WTC11 (cell line): Measurements from ENCODE around the gene SART1. TPM values are rescaled to one million over a fixed set of nuclear protein-coding genes. Genes with fewer than 3 reads are reported as not detected.

ENCODE experiments used
- ATAC-seq: fragments of 200-7000 bp; cut with Tn5 transposase; 2 replicates; pipeline ENCODE4 v1.10.0; 2021; ENCODE audit warnings: mild to moderate bottlenecking, moderate library complexity
- CTCF ChIA-PET: fragments of 300-600 bp; sonication (Branson Sonifier 250); formaldehyde crosslinking; loops from one replicate; lab custom pipeline; 2021; ENCODE audit warnings: antibody characterized with exemption; lab: Charles Lee
- POLR2A ChIA-PET: fragments of 350-600 bp; sonication (Branson Sonifier 250); formaldehyde crosslinking; loops from one replicate; lab custom pipeline; 2021; ENCODE audit warnings: antibody characterized with exemption; lab: Charles Lee
- DNase-seq: peaks from one replicate; pipeline ENCODE4 v3.0.0; 2021; ENCODE audit warnings: low spot score
- H3K27ac Mint-ChIP-seq: 2 replicates; pipeline ENCODE4 v1.8.0; 2021; ENCODE audit warnings: mixed read lengths
- H3K27me3 Mint-ChIP-seq: 2 replicates; pipeline ENCODE4 v1.8.0; 2021; ENCODE audit warnings: low read depth, mild to moderate bottlenecking, moderate library complexity, mixed read lengths
- H3K36me3 Mint-ChIP-seq: 2 replicates; pipeline ENCODE4 v1.8.0; 2021; ENCODE audit warnings: mixed read lengths
- H3K4me1 Mint-ChIP-seq: 2 replicates; pipeline ENCODE4 v1.8.0; 2022; ENCODE audit warnings: mixed read lengths
- H3K4me3 Mint-ChIP-seq: 2 replicates; pipeline ENCODE4 v1.8.0; 2021; ENCODE audit warnings: mild to moderate bottlenecking, moderate library complexity, mixed read lengths
- H3K9me3 Mint-ChIP-seq: 2 replicates; pipeline ENCODE4 v1.8.0; 2021; ENCODE audit warnings: mixed read lengths
- ATF1 ChIP-seq: sonication (generic); formaldehyde crosslinking; IDR thresholded peaks from 2 replicates; pipeline ENCODE4 v1.8.1; 2023; ENCODE audit warnings: mild to moderate bottlenecking, moderate library complexity, missing genetic modification reagents
- ATF2 ChIP-seq: sonication (generic); formaldehyde crosslinking; IDR thresholded peaks from 2 replicates; pipeline ENCODE4 v1.8.1; 2022; ENCODE audit warnings: low read depth, missing genetic modification reagents, borderline replicate concordance
- CBFB ChIP-seq: sonication (generic); formaldehyde crosslinking; IDR thresholded peaks from 2 replicates; pipeline ENCODE4 v1.8.1; 2022; ENCODE audit warnings: mild to moderate bottlenecking, low read depth, missing genetic modification reagents
- CREM ChIP-seq: sonication (generic); formaldehyde crosslinking; IDR thresholded peaks from 2 replicates; pipeline ENCODE4 v1.8.1; 2022; ENCODE audit warnings: mild to moderate bottlenecking, missing genetic modification reagents, moderate library complexity
- ELF4 ChIP-seq: sonication (generic); formaldehyde crosslinking; IDR thresholded peaks from 2 replicates; pipeline ENCODE4 v1.8.1; 2022; ENCODE audit warnings: low read depth, mild to moderate bottlenecking, moderate library complexity, missing genetic modification reagents
- ESRRA ChIP-seq: sonication (generic); formaldehyde crosslinking; IDR thresholded peaks from 2 replicates; pipeline ENCODE4 v1.8.1; 2022; ENCODE audit warnings: mild to moderate bottlenecking, missing genetic modification reagents, borderline replicate concordance
- ETV6 ChIP-seq: sonication (generic); formaldehyde crosslinking; IDR thresholded peaks from 2 replicates; pipeline ENCODE4 v1.8.1; 2022; ENCODE audit warnings: mild to moderate bottlenecking, missing genetic modification reagents
- FOXJ3 ChIP-seq: sonication (generic); formaldehyde crosslinking; IDR thresholded peaks from 2 replicates; pipeline ENCODE4 v1.9.0; 2021; ENCODE audit warnings: missing genetic modification reagents, mild to moderate bottlenecking, borderline replicate concordance
- FOXK1 ChIP-seq: sonication (generic); formaldehyde crosslinking; IDR thresholded peaks from 2 replicates; pipeline ENCODE4 v1.8.0; 2022; ENCODE audit warnings: mild to moderate bottlenecking, moderate library complexity, missing genetic modification reagents
- FOXP1 ChIP-seq: sonication (generic); formaldehyde crosslinking; IDR thresholded peaks from 2 replicates; pipeline ENCODE4 v1.8.0; 2022; ENCODE audit warnings: missing genetic modification reagents, mild to moderate bottlenecking, moderate library complexity, borderline replicate concordance
- JAZF1 ChIP-seq: fragments of 250-450 bp; sonication (Bioruptor Pico); IDR thresholded peaks from 2 replicates; pipeline ENCODE4 v1.9.0; 2021; ENCODE audit warnings: moderate library complexity, mild to moderate bottlenecking, inconsistent platforms
- MAX ChIP-seq: sonication (generic); formaldehyde crosslinking; IDR thresholded peaks from 2 replicates; pipeline ENCODE4 v1.8.0; 2022; ENCODE audit warnings: mild to moderate bottlenecking, missing genetic modification reagents
- MYBL2 ChIP-seq: sonication (generic); formaldehyde crosslinking; IDR thresholded peaks from 2 replicates; pipeline ENCODE4 v1.8.1; 2023; ENCODE audit warnings: mild to moderate bottlenecking, moderate library complexity, missing genetic modification reagents
- NR1H2 ChIP-seq: sonication (generic); formaldehyde crosslinking; IDR thresholded peaks from 2 replicates; pipeline ENCODE4 v1.9.0; 2021; ENCODE audit warnings: mild to moderate bottlenecking, moderate library complexity, missing genetic modification reagents
- NR2C2 ChIP-seq: sonication (generic); formaldehyde crosslinking; IDR thresholded peaks from 2 replicates; pipeline ENCODE4 v1.8.0; 2022; ENCODE audit warnings: mild to moderate bottlenecking, missing genetic modification reagents
- NR3C1 ChIP-seq: sonication (generic); formaldehyde crosslinking; conservative IDR thresholded peaks from 2 replicates; pipeline ENCODE4 v1.8.1; 2023; ENCODE audit warnings: low read depth, mild to moderate bottlenecking, missing genetic modification reagents
- SMAD3 ChIP-seq: sonication (generic); formaldehyde crosslinking; IDR thresholded peaks from 2 replicates; pipeline ENCODE4 v1.8.0; 2022; ENCODE audit warnings: missing genetic modification reagents, mild to moderate bottlenecking, borderline replicate concordance
- TEAD1 ChIP-seq: sonication (generic); formaldehyde crosslinking; IDR thresholded peaks from 2 replicates; pipeline ENCODE4 v1.8.0; 2022; ENCODE audit warnings: mild to moderate bottlenecking, missing genetic modification reagents
- ZNF425 ChIP-seq: fragments of 250-450 bp; sonication (Bioruptor Pico); conservative IDR thresholded peaks from 2 replicates; pipeline ENCODE4 v1.9.0; 2021; ENCODE audit warnings: mild to moderate bottlenecking
- total RNA-seq: library from RNA; stranded (reverse); gene quantifications from 3 replicates; pipeline ENCODE4 v1.2.3, GENCODE V29; 2021
- TF ChIP-seq, protein P1 (sequence below): sonication (generic); formaldehyde crosslinking; IDR thresholded peaks from 2 replicates; pipeline ENCODE4 v1.8.1; 2023; ENCODE audit warnings: mild to moderate bottlenecking, missing genetic modification reagents
- TF ChIP-seq, protein P2 (sequence below): fragments of 250-450 bp; sonication (Bioruptor Pico); IDR thresholded peaks from 2 replicates; pipeline ENCODE4 v1.8.0; 2021; ENCODE audit warnings: mild to moderate bottlenecking
- TF ChIP-seq, protein P3 (sequence below): sonication (generic); formaldehyde crosslinking; IDR thresholded peaks from 2 replicates; pipeline ENCODE4 v1.8.1; 2023; ENCODE audit warnings: mild to moderate bottlenecking, missing genetic modification reagents, borderline replicate concordance

SART1 gene
- total RNA-seq, 1 experiment from 2014 or later, result 57.0 TPM

DNA sequence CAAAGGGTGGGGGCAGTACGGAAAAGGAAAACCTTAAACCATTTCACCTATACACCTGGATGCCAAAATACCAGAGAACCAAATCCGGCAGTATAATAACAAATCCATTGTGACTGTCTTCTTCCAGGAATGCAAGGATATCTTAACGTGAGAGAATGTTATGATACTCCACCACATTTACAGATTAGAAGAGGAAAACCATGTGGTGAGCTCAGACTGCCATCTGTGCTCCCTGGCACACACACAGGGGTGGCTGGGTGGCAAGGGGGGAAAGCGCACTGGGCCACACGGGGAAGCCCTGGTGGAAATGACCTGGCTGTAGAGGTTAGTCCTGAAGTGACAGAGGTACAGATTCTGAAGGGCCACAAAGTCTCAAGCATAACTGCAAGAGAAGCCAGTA, 30.5 kb downstream of the SART1 start (continued):
- TF ChIP-seq, protein P1, sequence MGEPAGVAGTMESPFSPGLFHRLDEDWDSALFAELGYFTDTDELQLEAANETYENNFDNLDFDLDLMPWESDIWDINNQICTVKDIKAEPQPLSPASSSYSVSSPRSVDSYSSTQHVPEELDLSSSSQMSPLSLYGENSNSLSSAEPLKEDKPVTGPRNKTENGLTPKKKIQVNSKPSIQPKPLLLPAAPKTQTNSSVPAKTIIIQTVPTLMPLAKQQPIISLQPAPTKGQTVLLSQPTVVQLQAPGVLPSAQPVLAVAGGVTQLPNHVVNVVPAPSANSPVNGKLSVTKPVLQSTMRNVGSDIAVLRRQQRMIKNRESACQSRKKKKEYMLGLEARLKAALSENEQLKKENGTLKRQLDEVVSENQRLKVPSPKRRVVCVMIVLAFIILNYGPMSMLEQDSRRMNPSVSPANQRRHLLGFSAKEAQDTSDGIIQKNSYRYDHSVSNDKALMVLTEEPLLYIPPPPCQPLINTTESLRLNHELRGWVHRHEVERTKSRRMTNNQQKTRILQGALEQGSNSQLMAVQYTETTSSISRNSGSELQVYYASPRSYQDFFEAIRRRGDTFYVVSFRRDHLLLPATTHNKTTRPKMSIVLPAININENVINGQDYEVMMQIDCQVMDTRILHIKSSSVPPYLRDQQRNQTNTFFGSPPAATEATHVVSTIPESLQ (CRISPR knock-in tag), result no peak
- TF ChIP-seq NR2C2 (CRISPR knock-in tag) (no peak), MAX (no peak), SMAD3 (CRISPR knock-in tag) (no peak)
- TF ChIP-seq, all 79 proteins: peak for 0

GRCh38 chr11:65997286-65997685, 35.8 kb downstream of the SART1 start:
- Mint-ChIP-seq H3K4me3 (no peak overlapping the region), H3K4me1 (peaks cover 4% of the 10 kb centered on the region), H3K27ac (no peak overlapping the region), H3K36me3 (peaks cover 42% of the 10 kb centered on the region), H3K9me3 (no peaks in the 10 kb centered on the region), H3K27me3 (no peaks in the 10 kb centered on the region)
- ChIA-PET CTCF (no interaction called here), POLR2A (no interaction called here)
- TF ChIP-seq, protein P2, sequence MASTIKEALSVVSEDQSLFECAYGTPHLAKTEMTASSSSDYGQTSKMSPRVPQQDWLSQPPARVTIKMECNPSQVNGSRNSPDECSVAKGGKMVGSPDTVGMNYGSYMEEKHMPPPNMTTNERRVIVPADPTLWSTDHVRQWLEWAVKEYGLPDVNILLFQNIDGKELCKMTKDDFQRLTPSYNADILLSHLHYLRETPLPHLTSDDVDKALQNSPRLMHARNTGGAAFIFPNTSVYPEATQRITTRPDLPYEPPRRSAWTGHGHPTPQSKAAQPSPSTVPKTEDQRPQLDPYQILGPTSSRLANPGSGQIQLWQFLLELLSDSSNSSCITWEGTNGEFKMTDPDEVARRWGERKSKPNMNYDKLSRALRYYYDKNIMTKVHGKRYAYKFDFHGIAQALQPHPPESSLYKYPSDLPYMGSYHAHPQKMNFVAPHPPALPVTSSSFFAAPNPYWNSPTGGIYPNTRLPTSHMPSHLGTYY, result no peak
- TF ChIP-seq FOXJ3 (CRISPR knock-in tag) (no peak), ESRRA (CRISPR knock-in tag) (no peak), CREM (CRISPR knock-in tag) (no peak), ZNF425 (CRISPR knock-in tag) (no peak), NR3C1 (CRISPR knock-in tag) (no peak), ATF1 (CRISPR knock-in tag) (no peak)
- ATAC-seq, result no peak
- DNase-seq, result no peak

DNA sequence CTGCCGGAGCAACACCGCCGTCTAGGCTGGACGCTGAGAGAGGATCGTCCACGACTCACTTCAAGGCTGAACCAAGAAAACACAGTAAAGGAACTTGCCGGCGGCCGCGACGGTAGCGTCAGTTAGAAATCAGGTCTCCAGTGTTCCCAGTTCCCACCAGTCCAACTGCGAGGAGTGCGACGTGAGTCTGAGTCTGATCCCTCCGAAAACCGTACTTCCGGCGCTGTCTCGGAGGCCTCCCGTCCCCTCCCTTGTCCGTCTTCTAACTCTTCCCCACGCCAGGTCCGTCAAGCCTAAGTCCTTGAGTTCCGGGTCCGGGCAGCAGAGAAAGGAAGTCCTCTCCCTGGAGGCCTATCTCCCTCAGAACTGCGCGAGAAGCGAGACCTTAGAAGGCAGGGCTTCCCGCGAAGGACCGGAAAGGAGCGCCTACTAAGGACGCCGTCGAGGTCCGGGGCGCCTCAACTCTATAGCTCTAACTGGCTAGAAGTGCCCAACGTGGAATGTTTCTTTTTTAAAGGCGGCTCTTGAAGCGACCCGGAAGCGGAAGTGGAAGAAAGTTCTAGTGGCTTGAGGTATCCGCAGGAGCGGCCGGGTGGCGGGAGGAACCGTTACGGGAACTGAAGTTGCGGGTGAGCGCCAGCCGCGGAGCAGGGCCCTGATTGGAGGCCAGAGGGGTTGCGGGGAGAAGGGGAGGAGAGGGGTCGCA, 40.6 kb downstream of the SART1 start, which contains the start of the genes BANF1 and EIF1AD:
Gene BANF1, plus strand, starts transcription at position 562 of the 706 bp plus-strand sequence. CDS start 748 bp downstream, outside the sequence.
Gene EIF1AD, minus strand, starts transcription at position 216 of the 706 bp plus-strand sequence. CDS start 1,768 bp downstream, outside the sequence.
- DNase-seq, result peak; percentile 92
- Mint-ChIP-seq H3K4me1 (peaks cover 17% of the 10 kb centered on the region), H3K27me3 (no peaks in the 10 kb centered on the region), H3K4me3 (peak within 1 kb of the TSS; percentile 96), H3K36me3 (peaks cover 52% of the 10 kb centered on the region), H3K27ac (peak within 1 kb of the TSS; percentile 99), H3K9me3 (no peaks in the 10 kb centered on the region)
- peak; percentile 93 for ATAC-seq
- ChIA-PET CTCF (interaction anchor here (0.7 to 1.5 kb wide), 12 partner anchors 9 to 281 kb away, joined by 3 to 10 read pairs (median 4); partner anchors contain the start of genes CFL1, CST6 and FIBP), POLR2A (interaction anchor here (0.6 to 1.0 kb wide), 2 partner anchors 36 to 90 kb away, joined by 3 to 4 read pairs; no protein-coding TSS in a partner anchor)
- TF ChIP-seq FOXK1 (CRISPR knock-in tag), result peak; percentile 97
- TF ChIP-seq NR1H2 (CRISPR knock-in tag), result no peak
- no peak for TF ChIP-seq JAZF1 (CRISPR knock-in tag)
- peak; percentile 56; the same call in 1 of the 2 replicates for TF ChIP-seq CBFB (CRISPR knock-in tag)
- peak; percentile 90 for TF ChIP-seq ETV6 (CRISPR knock-in tag)
- TF ChIP-seq ATF2 (CRISPR knock-in tag), result 0 out of 2 replicates have a peak, but pooled peaks have one; percentile 8
- TF ChIP-seq ELF4 (CRISPR knock-in tag), result no peak
- no peak for TF ChIP-seq FOXP1 (CRISPR knock-in tag)
- TF ChIP-seq TEAD1, result peak; percentile 65
- peak; percentile 81 for TF ChIP-seq MYBL2
- TF ChIP-seq, protein P3, sequence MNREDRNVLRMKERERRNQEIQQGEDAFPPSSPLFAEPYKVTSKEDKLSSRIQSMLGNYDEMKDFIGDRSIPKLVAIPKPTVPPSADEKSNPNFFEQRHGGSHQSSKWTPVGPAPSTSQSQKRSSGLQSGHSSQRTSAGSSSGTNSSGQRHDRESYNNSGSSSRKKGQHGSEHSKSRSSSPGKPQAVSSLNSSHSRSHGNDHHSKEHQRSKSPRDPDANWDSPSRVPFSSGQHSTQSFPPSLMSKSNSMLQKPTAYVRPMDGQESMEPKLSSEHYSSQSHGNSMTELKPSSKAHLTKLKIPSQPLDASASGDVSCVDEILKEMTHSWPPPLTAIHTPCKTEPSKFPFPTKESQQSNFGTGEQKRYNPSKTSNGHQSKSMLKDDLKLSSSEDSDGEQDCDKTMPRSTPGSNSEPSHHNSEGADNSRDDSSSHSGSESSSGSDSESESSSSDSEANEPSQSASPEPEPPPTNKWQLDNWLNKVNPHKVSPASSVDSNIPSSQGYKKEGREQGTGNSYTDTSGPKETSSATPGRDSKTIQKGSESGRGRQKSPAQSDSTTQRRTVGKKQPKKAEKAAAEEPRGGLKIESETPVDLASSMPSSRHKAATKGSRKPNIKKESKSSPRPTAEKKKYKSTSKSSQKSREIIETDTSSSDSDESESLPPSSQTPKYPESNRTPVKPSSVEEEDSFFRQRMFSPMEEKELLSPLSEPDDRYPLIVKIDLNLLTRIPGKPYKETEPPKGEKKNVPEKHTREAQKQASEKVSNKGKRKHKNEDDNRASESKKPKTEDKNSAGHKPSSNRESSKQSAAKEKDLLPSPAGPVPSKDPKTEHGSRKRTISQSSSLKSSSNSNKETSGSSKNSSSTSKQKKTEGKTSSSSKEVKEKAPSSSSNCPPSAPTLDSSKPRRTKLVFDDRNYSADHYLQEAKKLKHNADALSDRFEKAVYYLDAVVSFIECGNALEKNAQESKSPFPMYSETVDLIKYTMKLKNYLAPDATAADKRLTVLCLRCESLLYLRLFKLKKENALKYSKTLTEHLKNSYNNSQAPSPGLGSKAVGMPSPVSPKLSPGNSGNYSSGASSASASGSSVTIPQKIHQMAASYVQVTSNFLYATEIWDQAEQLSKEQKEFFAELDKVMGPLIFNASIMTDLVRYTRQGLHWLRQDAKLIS (CRISPR knock-in tag), result no peak
